Erythroblast (primary cell): ENCODE results near the gene RARS1.

Source experiments
- GATA1 ChIP-seq: IDR thresholded peaks from 2 replicates; pipeline ENCODE4 v1.6.1; 2011; ENCODE audit warnings: low read depth, mild to moderate bottlenecking, control low read depth, low read length, moderate library complexity
- POLR2A ChIP-seq: IDR thresholded peaks from 2 replicates; pipeline ENCODE4 v1.6.1; 2011; ENCODE audit warnings: mild to moderate bottlenecking, low read length

GRCh38 chr5:168557389-168557788 is 71.1 kb downstream of the RARS1 start:
- TF ChIP-seq POLR2A = no peak
- no peak for TF ChIP-seq GATA1
